ENCODE data around the gene GRWD1. TPM values are rescaled to one million over a fixed set of nuclear protein-coding genes. Genes with fewer than 3 reads are reported as not detected.

Gene GRWD1
- total RNA-seq, 4 donors from 2014 or later = 9.4 to 49.7 (median 13.6) TPM

DNA sequence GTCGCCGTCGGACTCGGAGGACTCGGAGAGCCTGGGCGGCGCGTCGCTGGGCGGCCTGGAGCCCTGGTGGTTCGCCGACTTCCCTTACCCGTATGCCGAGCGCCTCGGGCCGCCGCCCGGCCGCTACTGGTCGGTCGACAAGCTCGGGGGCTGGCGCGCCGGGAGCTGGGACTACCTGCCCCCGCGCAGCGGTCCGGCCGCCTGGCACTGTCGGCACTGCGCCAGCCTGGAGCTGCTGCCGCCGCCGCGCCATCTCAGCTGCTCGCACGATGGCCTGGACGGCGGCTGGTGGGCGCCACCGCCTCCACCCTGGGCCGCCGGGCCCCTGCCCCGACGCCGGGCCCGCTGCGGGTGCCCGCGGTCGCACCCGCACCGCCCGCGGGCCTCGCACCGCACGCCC is 2.5 kb upstream of the GRWD1 start:
- Histone ChIP-seq H3K4me1 (peaks cover 8 to 26% (median 15%) of the 10 kb centered on the region in 4 donors), H3K27ac (no peak overlapping the region), H3K27me3 (peaks cover 40% of the 10 kb centered on the region), H3K4me3 (peak overlapping the region in 2 of 4 donors; percentile 23 to 45), H3K36me3 (no peaks in the 10 kb centered on the region), H3K9me3 (no peaks in the 10 kb centered on the region)
- TF ChIP-seq CTCF (IDR thresholded peaks at IDR 0.05) (no peak), POLR2A (IDR thresholded peaks at IDR 0.05) (no peak), EP300 (IDR thresholded peaks at IDR 0.05; ENCODE audit: low read depth) (no peak), POLR2AphosphoS5 (IDR thresholded peaks at IDR 0.05) (no peak)
- WGBS, 2 donors (ENCODE audit: low coverage in 1 of 2) = 2% methylated on average over 20 of the region's 60 CpGs; no CpG with 5 or more reads in 1 of the 2 donors
- in situ Hi-C loops (cut with MboI; ENCODE audit: low pct_ligation_motif_present in 1 of 4, low pct_unique_long_range_greater_than_20kb in 1 of 4, low sequenced_read_pairs in 3 of 4) (no loop called here), intact Hi-C loops (cut with DNase I; ENCODE audit: low total_unique reads) (no loop called here)
- no peak for DNase-seq

- intact Hi-C loops (cut with DNase I; ENCODE audit: low total_unique reads) (no loop called here), in situ Hi-C loops (cut with MboI; ENCODE audit: low pct_ligation_motif_present in 1 of 4, low pct_unique_long_range_greater_than_20kb in 1 of 4, low sequenced_read_pairs in 3 of 4) (no loop called here)
- Histone ChIP-seq H3K36me3 (no peaks in the 10 kb centered on the region), H3K9me3 (no peaks in the 10 kb centered on the region), H3K27ac (no peak overlapping the region), H3K4me1 (peaks cover 8 to 26% (median 15%) of the 10 kb centered on the region in 4 donors), H3K4me3 (peak overlapping the region in 1 of 4 donors; percentile 97), H3K27me3 (peaks cover 40% of the 10 kb centered on the region)
- WGBS, 2 donors (ENCODE audit: low coverage in 1 of 2) = 31% methylated on average over 27 of the region's 45 CpGs; no CpG with 5 or more reads in 1 of the 2 donors
- no peak for TF ChIP-seq CTCF (IDR thresholded peaks at IDR 0.05)
- TF ChIP-seq POLR2A (IDR thresholded peaks at IDR 0.05) = no peak
- TF ChIP-seq EP300 (IDR thresholded peaks at IDR 0.05; ENCODE audit: low read depth) = no peak
- no peak for TF ChIP-seq POLR2AphosphoS5 (IDR thresholded peaks at IDR 0.05)
- DNase-seq = no peak
Observed at GRCh38 chr19:48443731-48444128, 2.1 kb upstream of the GRWD1 start.

GRCh38 chr19:48444129-48444935 is 1.5 kb upstream of the GRWD1 start:
- H3K27me3 ChIP-seq = peaks cover 40% of the 10 kb centered on the region
- peaks cover 8 to 26% (median 15%) of the 10 kb centered on the region in 4 donors for H3K4me1 ChIP-seq
- H3K9me3 ChIP-seq = no peaks in the 10 kb centered on the region
- H3K36me3 ChIP-seq = no peaks in the 10 kb centered on the region
- H3K4me3 ChIP-seq = peak overlapping the region in 2 of 4 donors; percentile 4 to 97
- in situ Hi-C loops (cut with MboI; ENCODE audit: low pct_ligation_motif_present in 1 of 4, low pct_unique_long_range_greater_than_20kb in 1 of 4, low sequenced_read_pairs in 3 of 4) (no loop called here), intact Hi-C loops (cut with DNase I; ENCODE audit: low total_unique reads) (no loop called here)
- 19 to 40% methylated on average over 2 to 38 of the region's 38 CpGs for WGBS, 2 donors (ENCODE audit: low coverage in 1 of 2)
- DNase-seq = no peak
- TF ChIP-seq EP300 (IDR thresholded peaks at IDR 0.05; ENCODE audit: low read depth) = no peak
- TF ChIP-seq POLR2AphosphoS5 (IDR thresholded peaks at IDR 0.05) = no peak
- no peak for TF ChIP-seq POLR2A (IDR thresholded peaks at IDR 0.05)
- no peak for TF ChIP-seq CTCF (IDR thresholded peaks at IDR 0.05)
- peak overlapping the region in 3 of 4 donors; percentile 77 to 87 (median 85) for H3K27ac ChIP-seq

DNA sequence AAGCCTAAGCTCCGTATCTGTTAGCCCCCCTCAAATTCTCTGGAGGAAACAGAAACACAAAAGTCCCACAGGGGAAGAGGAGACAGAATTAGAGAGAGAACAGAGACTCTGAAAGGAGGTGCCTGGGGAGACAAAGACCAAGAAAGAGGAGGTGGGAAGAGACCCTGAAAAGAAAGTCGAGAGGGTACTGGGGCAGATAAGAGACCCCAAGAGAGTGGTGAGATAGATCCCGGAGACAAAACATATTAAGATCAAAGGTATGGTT is 915 bp upstream of the GRWD1 start:
- WGBS, 2 donors (ENCODE audit: low coverage in 1 of 2) = 21 to 57% methylated on average over 2 to 3 of the region's 3 CpGs
- peak overlapping the region; percentile 77 to 88 (median 86) for H3K27ac ChIP-seq
- peaks cover 40% of the 10 kb centered on the region for H3K27me3 ChIP-seq
- H3K9me3 ChIP-seq = no peaks in the 10 kb centered on the region
- peaks cover 8 to 26% (median 15%) of the 10 kb centered on the region in 4 donors for H3K4me1 ChIP-seq
- no peak for DNase-seq
- H3K36me3 ChIP-seq = peaks cover 0 to 1% (median 0%) of the 10 kb centered on the region in 4 donors
- no peak for TF ChIP-seq EP300 (IDR thresholded peaks at IDR 0.05; ENCODE audit: low read depth)
- no peak for TF ChIP-seq CTCF (IDR thresholded peaks at IDR 0.05)
- TF ChIP-seq POLR2AphosphoS5 (IDR thresholded peaks at IDR 0.05) = no peak
- no peak for TF ChIP-seq POLR2A (IDR thresholded peaks at IDR 0.05)
- in situ Hi-C loops (cut with MboI; ENCODE audit: low pct_ligation_motif_present in 1 of 4, low pct_unique_long_range_greater_than_20kb in 1 of 4, low sequenced_read_pairs in 3 of 4) = no loop called here
- intact Hi-C loops (cut with DNase I; ENCODE audit: low total_unique reads) = no loop called here
- peak overlapping the region in 2 of 4 donors; percentile 87 to 97 for H3K4me3 ChIP-seq
